Measurements from ENCODE around the gene EP400. TPM values are rescaled to one million over a fixed set of nuclear protein-coding genes. Genes with fewer than 3 reads are reported as not detected.

EP400 gene
- total and polyA plus RNA-seq, 4 donors: 14.4 to 50.6 (median 30.8) TPM

GRCh38 chr12:132065609-132066344, 116.0 kb downstream of the EP400 start:
- no CpG with 5 or more reads among the region's 4 CpGs for WGBS (ENCODE audit: insufficient coverage)
- H3K4me3 ChIP-seq (ENCODE audit: low read depth, low read length): no peak overlapping the region
- no peaks in the 10 kb centered on the region for H3K4me1 ChIP-seq (ENCODE audit: control insufficient read depth, insufficient read depth, low read length)
- no peak for DNase-seq (ENCODE audit: low read depth in 4 of 6, low spot score in 6 of 6)
- H3K9me3 ChIP-seq (ENCODE audit: control insufficient read depth, insufficient read depth, low read length): no peaks in the 10 kb centered on the region
- H3K27ac ChIP-seq (ENCODE audit: low read depth, low read length): no peak overlapping the region
- no peaks in the 10 kb centered on the region for H3K27me3 ChIP-seq (ENCODE audit: control insufficient read depth, insufficient read depth, low read length)
- H3K36me3 ChIP-seq (ENCODE audit: control insufficient read depth, insufficient read depth, low read length): peaks cover 89% of the 10 kb centered on the region

GRCh38 chr12:132066345-132066685, 116.6 kb downstream of the EP400 start:
- H3K27ac ChIP-seq (ENCODE audit: low read depth, low read length): no peak overlapping the region
- DNase-seq (ENCODE audit: low read depth in 4 of 6, low spot score in 6 of 6): no peak
- no peaks in the 10 kb centered on the region for H3K27me3 ChIP-seq (ENCODE audit: control insufficient read depth, insufficient read depth, low read length)
- H3K9me3 ChIP-seq (ENCODE audit: control insufficient read depth, insufficient read depth, low read length): no peaks in the 10 kb centered on the region
- H3K4me1 ChIP-seq (ENCODE audit: control insufficient read depth, insufficient read depth, low read length): no peaks in the 10 kb centered on the region
- 93% methylated on average over 13 of the region's 13 CpGs for WGBS (ENCODE audit: insufficient coverage)
- no peak overlapping the region for H3K4me3 ChIP-seq (ENCODE audit: low read depth, low read length)
- H3K36me3 ChIP-seq (ENCODE audit: control insufficient read depth, insufficient read depth, low read length): peaks cover 86% of the 10 kb centered on the region

- Histone ChIP-seq H3K9me3 (ENCODE audit: control insufficient read depth, insufficient read depth, low read length) (no peaks in the 10 kb centered on the region), H3K27ac (ENCODE audit: low read depth, low read length) (no peak overlapping the region), H3K4me3 (ENCODE audit: low read depth, low read length) (no peak overlapping the region), H3K27me3 (ENCODE audit: control insufficient read depth, insufficient read depth, low read length) (no peaks in the 10 kb centered on the region), H3K4me1 (ENCODE audit: control insufficient read depth, insufficient read depth, low read length) (no peaks in the 10 kb centered on the region), H3K36me3 (ENCODE audit: control insufficient read depth, insufficient read depth, low read length) (peaks cover 86% of the 10 kb centered on the region)
- 91% methylated on average over 23 of the region's 23 CpGs for WGBS (ENCODE audit: insufficient coverage)
- DNase-seq (ENCODE audit: low read depth in 4 of 6, low spot score in 6 of 6): no peak
Observed at GRCh38 chr12:132066749-132067148, 117.0 kb downstream of the EP400 start.

- H3K4me3 ChIP-seq (ENCODE audit: low read depth, low read length): no peak overlapping the region
- H3K9me3 ChIP-seq (ENCODE audit: control insufficient read depth, insufficient read depth, low read length): no peaks in the 10 kb centered on the region
- DNase-seq (ENCODE audit: low read depth in 4 of 6, low spot score in 6 of 6): no peak
- H3K27ac ChIP-seq (ENCODE audit: low read depth, low read length): no peak overlapping the region
- H3K4me1 ChIP-seq (ENCODE audit: control insufficient read depth, insufficient read depth, low read length): no peaks in the 10 kb centered on the region
- H3K27me3 ChIP-seq (ENCODE audit: control insufficient read depth, insufficient read depth, low read length): no peaks in the 10 kb centered on the region
- H3K36me3 ChIP-seq (ENCODE audit: control insufficient read depth, insufficient read depth, low read length): peaks cover 86% of the 10 kb centered on the region
- WGBS (ENCODE audit: insufficient coverage): 58% methylated on average over 6 of the region's 7 CpGs
Observed at GRCh38 chr12:132067182-132067581, 117.4 kb downstream of the EP400 start.

- Histone ChIP-seq H3K9me3 (ENCODE audit: control insufficient read depth, insufficient read depth, low read length) (no peaks in the 10 kb centered on the region), H3K4me1 (ENCODE audit: control insufficient read depth, insufficient read depth, low read length) (no peaks in the 10 kb centered on the region), H3K27ac (ENCODE audit: low read depth, low read length) (no peak overlapping the region), H3K36me3 (ENCODE audit: control insufficient read depth, insufficient read depth, low read length) (peaks cover 76% of the 10 kb centered on the region), H3K4me3 (ENCODE audit: low read depth, low read length) (no peak overlapping the region), H3K27me3 (ENCODE audit: control insufficient read depth, insufficient read depth, low read length) (no peaks in the 10 kb centered on the region)
- WGBS (ENCODE audit: insufficient coverage): 90% methylated on average over 5 of the region's 5 CpGs
- no peak for DNase-seq (ENCODE audit: low read depth in 4 of 6, low spot score in 6 of 6)
Observed at GRCh38 chr12:132068250-132068649, 118.5 kb downstream of the EP400 start.

GRCh38 chr12:132069336-132069985, 119.7 kb downstream of the EP400 start:
- no peak for DNase-seq (ENCODE audit: low read depth in 4 of 6, low spot score in 6 of 6)
- peaks cover 74% of the 10 kb centered on the region for H3K36me3 ChIP-seq (ENCODE audit: control insufficient read depth, insufficient read depth, low read length)
- 94% methylated on average over 21 of the region's 26 CpGs for WGBS (ENCODE audit: insufficient coverage)

GRCh38 chr12:132070298-132070697, 120.6 kb downstream of the EP400 start:
- no peaks in the 10 kb centered on the region for H3K4me1 ChIP-seq (ENCODE audit: control insufficient read depth, insufficient read depth, low read length)
- H3K36me3 ChIP-seq (ENCODE audit: control insufficient read depth, insufficient read depth, low read length): peaks cover 74% of the 10 kb centered on the region
- WGBS (ENCODE audit: insufficient coverage): 100% methylated on average over 1 of the region's 8 CpGs
- H3K4me3 ChIP-seq (ENCODE audit: low read depth, low read length): no peak overlapping the region
- H3K27me3 ChIP-seq (ENCODE audit: control insufficient read depth, insufficient read depth, low read length): no peaks in the 10 kb centered on the region
- H3K27ac ChIP-seq (ENCODE audit: low read depth, low read length): no peak overlapping the region
- no peaks in the 10 kb centered on the region for H3K9me3 ChIP-seq (ENCODE audit: control insufficient read depth, insufficient read depth, low read length)
- no peak for DNase-seq (ENCODE audit: low read depth in 4 of 6, low spot score in 6 of 6)

More at GRCh38 chr12:132069336-132069985, 119.7 kb downstream of the EP400 start:
- Histone ChIP-seq H3K27ac (ENCODE audit: low read depth, low read length) (no peak overlapping the region), H3K4me3 (ENCODE audit: low read depth, low read length) (no peak overlapping the region), H3K4me1 (ENCODE audit: control insufficient read depth, insufficient read depth, low read length) (no peaks in the 10 kb centered on the region), H3K9me3 (ENCODE audit: control insufficient read depth, insufficient read depth, low read length) (no peaks in the 10 kb centered on the region), H3K27me3 (ENCODE audit: control insufficient read depth, insufficient read depth, low read length) (no peaks in the 10 kb centered on the region)

- no peak for DNase-seq (ENCODE audit: low read depth in 4 of 6, low spot score in 6 of 6)
Observed at GRCh38 chr12:132071040-132071810, 121.5 kb downstream of the EP400 start.

GRCh38 chr12:132071830-132072384, 122.2 kb downstream of the EP400 start:
- H3K4me3 ChIP-seq (ENCODE audit: low read depth, low read length): no peak overlapping the region
- no peaks in the 10 kb centered on the region for H3K4me1 ChIP-seq (ENCODE audit: control insufficient read depth, insufficient read depth, low read length)
- no peaks in the 10 kb centered on the region for H3K27me3 ChIP-seq (ENCODE audit: control insufficient read depth, insufficient read depth, low read length)
- no peaks in the 10 kb centered on the region for H3K9me3 ChIP-seq (ENCODE audit: control insufficient read depth, insufficient read depth, low read length)
- WGBS (ENCODE audit: insufficient coverage): 94% methylated on average over 13 of the region's 14 CpGs
- peaks cover 73% of the 10 kb centered on the region for H3K36me3 ChIP-seq (ENCODE audit: control insufficient read depth, insufficient read depth, low read length)
- DNase-seq (ENCODE audit: low read depth in 4 of 6, low spot score in 6 of 6): no peak
- H3K27ac ChIP-seq (ENCODE audit: low read depth, low read length): no peak overlapping the region

More at GRCh38 chr12:132071040-132071810, 121.5 kb downstream of the EP400 start:
- Histone ChIP-seq H3K4me3 (ENCODE audit: low read depth, low read length) (no peak overlapping the region), H3K9me3 (ENCODE audit: control insufficient read depth, insufficient read depth, low read length) (no peaks in the 10 kb centered on the region), H3K27me3 (ENCODE audit: control insufficient read depth, insufficient read depth, low read length) (no peaks in the 10 kb centered on the region), H3K36me3 (ENCODE audit: control insufficient read depth, insufficient read depth, low read length) (peaks cover 74% of the 10 kb centered on the region), H3K4me1 (ENCODE audit: control insufficient read depth, insufficient read depth, low read length) (no peaks in the 10 kb centered on the region), H3K27ac (ENCODE audit: low read depth, low read length) (no peak overlapping the region)
- 91% methylated on average over 7 of the region's 12 CpGs for WGBS (ENCODE audit: insufficient coverage)
